ENCODE data around the gene DNM3.

Gene DNM3

DNA sequence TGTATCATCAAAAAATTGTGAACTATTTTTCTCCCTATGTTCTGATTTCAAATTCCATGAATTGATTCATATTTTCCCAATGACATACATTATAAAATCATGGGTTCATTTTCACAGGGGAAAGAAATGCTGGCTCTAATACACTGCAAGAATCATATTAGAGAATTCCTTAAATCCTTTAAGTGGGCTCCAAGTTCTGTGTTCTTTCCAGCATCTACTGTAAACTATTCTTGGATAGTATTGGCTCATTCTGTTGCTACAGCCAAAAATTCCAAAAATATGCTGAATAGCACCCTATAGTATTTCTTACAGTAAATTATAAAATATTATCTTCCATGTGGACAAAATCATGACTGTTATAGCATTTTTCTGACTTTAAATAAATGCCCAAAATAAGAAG, 560.2 kb downstream of the DNM3 start:
- Histone ChIP-seq H3K9me2 (replicated peaks; ENCODE audit: insufficient read depth, low read length) (no peaks in the 10 kb centered on the region), H3K4me3 (ENCODE audit: insufficient read depth, low read length, poor library complexity, severe bottlenecking) (no peak overlapping the region), H4K20me1 (ENCODE audit: low read depth, low read length) (no peaks in the 10 kb centered on the region), H2AFZ (ENCODE audit: low read depth, low read length, severe bottlenecking) (no peak overlapping the region), H3K9ac (ENCODE audit: low read length) (no peak overlapping the region), H3K9me3 (ENCODE audit: insufficient read depth, low read length) (no peaks in the 10 kb centered on the region), H3K4me2 (ENCODE audit: low read depth, low read length, poor library complexity, severe bottlenecking) (no peak overlapping the region), H3K36me3 (ENCODE audit: low read length) (no peaks in the 10 kb centered on the region), H3K27me3 (ENCODE audit: low read length) (no peaks in the 10 kb centered on the region), H3F3A (ENCODE audit: insufficient read depth) (no peaks in the 10 kb centered on the region), H3K79me2 (ENCODE audit: insufficient read depth, low read length) (no peaks in the 10 kb centered on the region), H3K27ac (ENCODE audit: low read depth, low read length) (no peak overlapping the region)
- TF ChIP-seq EZH2phosphoT487 (conservative IDR thresholded peaks at IDR 0.05; ENCODE audit: low read length) = no peak
- TF ChIP-seq, protein P1, sequence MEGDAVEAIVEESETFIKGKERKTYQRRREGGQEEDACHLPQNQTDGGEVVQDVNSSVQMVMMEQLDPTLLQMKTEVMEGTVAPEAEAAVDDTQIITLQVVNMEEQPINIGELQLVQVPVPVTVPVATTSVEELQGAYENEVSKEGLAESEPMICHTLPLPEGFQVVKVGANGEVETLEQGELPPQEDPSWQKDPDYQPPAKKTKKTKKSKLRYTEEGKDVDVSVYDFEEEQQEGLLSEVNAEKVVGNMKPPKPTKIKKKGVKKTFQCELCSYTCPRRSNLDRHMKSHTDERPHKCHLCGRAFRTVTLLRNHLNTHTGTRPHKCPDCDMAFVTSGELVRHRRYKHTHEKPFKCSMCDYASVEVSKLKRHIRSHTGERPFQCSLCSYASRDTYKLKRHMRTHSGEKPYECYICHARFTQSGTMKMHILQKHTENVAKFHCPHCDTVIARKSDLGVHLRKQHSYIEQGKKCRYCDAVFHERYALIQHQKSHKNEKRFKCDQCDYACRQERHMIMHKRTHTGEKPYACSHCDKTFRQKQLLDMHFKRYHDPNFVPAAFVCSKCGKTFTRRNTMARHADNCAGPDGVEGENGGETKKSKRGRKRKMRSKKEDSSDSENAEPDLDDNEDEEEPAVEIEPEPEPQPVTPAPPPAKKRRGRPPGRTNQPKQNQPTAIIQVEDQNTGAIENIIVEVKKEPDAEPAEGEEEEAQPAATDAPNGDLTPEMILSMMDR (IDR thresholded peaks at IDR 0.05; ENCODE audit: insufficient read depth, low read length, poor library complexity, severe bottlenecking) = no peak

DNA sequence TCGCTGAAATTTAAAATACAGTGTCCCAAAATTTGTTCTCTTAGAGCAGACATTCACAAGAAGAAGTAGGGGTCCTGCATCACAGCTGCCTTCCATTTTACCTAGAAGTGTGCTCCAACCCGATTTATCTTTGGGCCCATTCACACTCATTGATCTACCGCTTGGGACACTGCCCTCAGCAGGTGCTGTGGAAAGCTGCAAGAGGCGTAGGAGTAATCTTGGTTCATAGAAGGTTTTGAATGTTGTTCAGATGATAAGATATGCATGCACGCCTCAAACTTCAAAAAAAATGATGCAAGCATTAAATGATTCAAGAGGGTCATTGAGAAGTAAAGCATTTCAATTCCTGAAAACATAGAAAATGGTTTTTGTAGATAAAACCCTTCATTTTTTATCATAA, 560.6 kb downstream of the DNM3 start:
- Histone ChIP-seq H3K27ac (ENCODE audit: low read depth, low read length) (no peak overlapping the region), H3K36me3 (ENCODE audit: low read length) (no peaks in the 10 kb centered on the region), H4K20me1 (ENCODE audit: low read depth, low read length) (no peaks in the 10 kb centered on the region), H2AFZ (ENCODE audit: low read depth, low read length, severe bottlenecking) (no peak overlapping the region), H3K27me3 (ENCODE audit: low read length) (no peaks in the 10 kb centered on the region), H3K9ac (ENCODE audit: low read length) (no peak overlapping the region), H3K9me2 (replicated peaks; ENCODE audit: insufficient read depth, low read length) (no peaks in the 10 kb centered on the region), H3K9me3 (ENCODE audit: insufficient read depth, low read length) (no peaks in the 10 kb centered on the region), H3K79me2 (ENCODE audit: insufficient read depth, low read length) (no peaks in the 10 kb centered on the region), H3K4me2 (ENCODE audit: low read depth, low read length, poor library complexity, severe bottlenecking) (no peak overlapping the region), H3F3A (ENCODE audit: insufficient read depth) (no peaks in the 10 kb centered on the region), H3K4me3 (ENCODE audit: insufficient read depth, low read length, poor library complexity, severe bottlenecking) (no peak overlapping the region)
- TF ChIP-seq, protein P1 (IDR thresholded peaks at IDR 0.05; ENCODE audit: insufficient read depth, low read length, poor library complexity, severe bottlenecking) = no peak
- no peak for TF ChIP-seq EZH2phosphoT487 (conservative IDR thresholded peaks at IDR 0.05; ENCODE audit: low read length)

DNA sequence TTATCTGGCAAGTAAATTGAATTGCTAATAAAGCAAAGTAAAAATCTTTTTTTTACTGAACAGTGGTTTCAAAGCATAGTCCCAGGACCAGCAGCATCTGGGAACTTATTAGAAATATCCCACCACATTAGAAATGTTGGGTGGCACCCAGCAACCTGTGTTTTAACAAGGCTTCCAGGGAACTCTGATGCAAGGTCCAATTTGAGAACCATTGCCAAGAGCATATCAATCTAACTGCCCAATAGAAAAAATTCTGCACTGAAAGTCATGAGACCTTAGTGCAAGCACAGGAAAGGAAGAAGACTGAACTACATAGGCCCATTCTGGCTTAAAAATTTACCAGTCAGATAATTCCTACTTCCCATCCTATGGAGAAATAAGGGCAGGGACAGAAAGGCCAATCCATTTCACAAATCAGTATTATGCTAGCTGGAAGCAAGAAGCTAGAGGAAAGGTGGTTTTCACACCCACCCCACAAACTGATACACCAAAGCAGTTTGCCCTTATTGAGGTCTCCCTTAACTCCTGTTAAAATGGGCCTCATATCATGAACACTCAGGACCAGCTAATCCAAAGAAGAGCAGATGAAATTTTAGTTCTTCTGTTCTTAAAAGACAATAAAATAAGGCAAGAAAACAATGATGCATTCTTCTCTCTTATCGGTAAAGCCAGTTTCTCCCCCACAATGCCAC, 561.7 kb downstream of the DNM3 start:
- H3K4me2 ChIP-seq (ENCODE audit: low read depth, low read length, poor library complexity, severe bottlenecking) = no peak overlapping the region
- H2AFZ ChIP-seq (ENCODE audit: low read depth, low read length, severe bottlenecking) = no peak overlapping the region
- H3F3A ChIP-seq (ENCODE audit: insufficient read depth) = no peaks in the 10 kb centered on the region
- no peak for TF ChIP-seq EZH2phosphoT487 (conservative IDR thresholded peaks at IDR 0.05; ENCODE audit: low read length)
- TF ChIP-seq, protein P1 (IDR thresholded peaks at IDR 0.05; ENCODE audit: insufficient read depth, low read length, poor library complexity, severe bottlenecking) = no peak
- no peaks in the 10 kb centered on the region for H3K79me2 ChIP-seq (ENCODE audit: insufficient read depth, low read length)
- no peak overlapping the region for H3K9ac ChIP-seq (ENCODE audit: low read length)
- no peaks in the 10 kb centered on the region for H3K27me3 ChIP-seq (ENCODE audit: low read length)
- H3K27ac ChIP-seq (ENCODE audit: low read depth, low read length) = no peak overlapping the region
- H3K36me3 ChIP-seq (ENCODE audit: low read length) = no peaks in the 10 kb centered on the region
- H4K20me1 ChIP-seq (ENCODE audit: low read depth, low read length) = no peaks in the 10 kb centered on the region
- H3K4me3 ChIP-seq (ENCODE audit: insufficient read depth, low read length, poor library complexity, severe bottlenecking) = no peak overlapping the region
- H3K9me3 ChIP-seq (ENCODE audit: insufficient read depth, low read length) = no peaks in the 10 kb centered on the region
- H3K9me2 ChIP-seq (replicated peaks; ENCODE audit: insufficient read depth, low read length) = no peaks in the 10 kb centered on the region
